Gastroesophageal sphincter (tissue), 4 donors: Measurements from ENCODE around the gene CAMK2B. TPM values are rescaled to one million over a fixed set of nuclear protein-coding genes. Genes with fewer than 3 reads are reported as not detected.

Experiments
- ATAC-seq: fragments of 150-250 bp; one replicate; pipeline ENCODE4 v1.9.1; 2016; ENCODE audit warnings: mild to moderate bottlenecking, moderate library complexity
- H3K27ac ChIP-seq, 4 donors: fragments of 200-600 bp; sonication (generic) in 3 of 4; 1 replicate in 3 of 4; 2 replicates in 1 of 4; pipeline ENCODE4 v1.5.1; 2016 to 2019
- H3K27me3 ChIP-seq: fragments of 200-600 bp; sonication (generic); one replicate; pipeline ENCODE4 v1.5.1; 2019
- H3K36me3 ChIP-seq, 2 donors: fragments of 200-600 bp; sonication (generic); one replicate each; pipeline ENCODE4 v1.5.1; 2019; ENCODE audit warnings: control low read depth in 1 of 2
- H3K4me1 ChIP-seq, 3 donors: fragments of 200-600 bp; sonication (generic); 1 replicate in 2 of 3; 2 replicates in 1 of 3; pipeline ENCODE4 v1.5.1; 2016 to 2019; ENCODE audit warnings: control low read depth in 2 of 3
- H3K4me3 ChIP-seq, 2 donors: fragments of 200-600 bp; sonication (generic); one replicate each; pipeline ENCODE4 v1.5.1; 2019; ENCODE audit warnings: mild to moderate bottlenecking in 1 of 2, moderate library complexity in 1 of 2
- H3K9me3 ChIP-seq, 3 donors: fragments of 200-600 bp; sonication (generic); one replicate each; pipeline ENCODE4 v1.5.1; 2017 to 2019; ENCODE audit warnings: control low read depth in 2 of 3
- CTCF ChIP-seq, 4 experiments: fragments of 200-600 bp in 2 of 4; fragments of 450-650 bp in 2 of 4; sonication (generic) in 1 of 4; IDR thresholded peaks; one replicate each; pipeline ENCODE4 v1.5.1; 2017 to 2019; ENCODE audit warnings: antibody characterized with exemption in 4 of 4, mild to moderate bottlenecking in 2 of 4, moderate library complexity in 2 of 4
- EP300 ChIP-seq: sonication (generic); formaldehyde crosslinking; IDR thresholded peaks from one replicate; pipeline ENCODE4 v1.6.1; 2017; ENCODE audit warnings: antibody characterized with exemption, mild to moderate bottlenecking
- POLR2A ChIP-seq, 2 donors: fragments of 450-650 bp; IDR thresholded peaks; one replicate each; pipeline ENCODE4 v1.6.1; 2017; ENCODE audit warnings: antibody characterized with exemption in 2 of 2, mild to moderate bottlenecking in 2 of 2, moderate library complexity in 1 of 2
- POLR2AphosphoS5 ChIP-seq: sonication (generic); formaldehyde crosslinking; IDR thresholded peaks from one replicate; pipeline ENCODE4 v1.6.1; 2017; ENCODE audit warnings: antibody characterized with exemption
- WGBS, 2 donors: methylation state at CpG; one replicate each; pipeline ENCODE4 v1.1.5; 2018; ENCODE audit warnings: low coverage in 1 of 2; 5-methylcytosine and 5-hydroxymethylcytosine counted together
- total RNA-seq, 4 donors: library from RNA; depleted of rRNA; stranded (reverse); fragments of >200 nt; gene quantifications; one replicate each; pipeline ENCODE4 v1.1.0, GENCODE V29; 2016

CAMK2B gene
- total RNA-seq, 4 donors from 2014 or later: 0.27 to 1.5 (median 0.81) TPM

GRCh38 chr7:44251269-44251668, 74.1 kb downstream of the CAMK2B start:
- H3K9me3 ChIP-seq: no peaks in the 10 kb centered on the region

GRCh38 chr7:44249639-44250234, 75.7 kb downstream of the CAMK2B start:
- 80 to 90% methylated on average over 1 to 7 of the region's 15 CpGs for WGBS, 2 donors
- Histone ChIP-seq H3K4me3 (no peak overlapping the region), H3K27me3 (no peaks in the 10 kb centered on the region), H3K9me3 (no peaks in the 10 kb centered on the region), H3K27ac (no peak overlapping the region), H3K4me1 (no peaks in the 10 kb centered on the region), H3K36me3 (no peaks in the 10 kb centered on the region)
- TF ChIP-seq EP300 (no peak), CTCF (IDR thresholded peaks at IDR 0.05) (no peak), POLR2A (IDR thresholded peaks at IDR 0.05) (no peak), POLR2AphosphoS5 (no peak)
- no peak for ATAC-seq

More at GRCh38 chr7:44251269-44251668, 74.1 kb downstream of the CAMK2B start:
- Histone ChIP-seq H3K4me1 (peaks cover 0 to 3% (median 0%) of the 10 kb centered on the region in 3 donors), H3K36me3 (no peaks in the 10 kb centered on the region), H3K27me3 (no peaks in the 10 kb centered on the region), H3K27ac (no peak overlapping the region), H3K4me3 (no peak overlapping the region)
- WGBS, 2 donors: no CpG with 5 or more reads among the region's 10 CpGs
- no peak for TF ChIP-seq POLR2A (IDR thresholded peaks at IDR 0.05)
- TF ChIP-seq EP300: no peak
- TF ChIP-seq POLR2AphosphoS5: no peak
- TF ChIP-seq CTCF (IDR thresholded peaks at IDR 0.05): no peak
- no peak for ATAC-seq

GRCh38 chr7:44247868-44248651, 77.3 kb downstream of the CAMK2B start:
- no peak overlapping the region for H3K27ac ChIP-seq
- no peak overlapping the region for H3K4me3 ChIP-seq
- H3K27me3 ChIP-seq: no peaks in the 10 kb centered on the region
- no peaks in the 10 kb centered on the region for H3K9me3 ChIP-seq
- TF ChIP-seq CTCF (IDR thresholded peaks at IDR 0.05): no peak
- no peak for ATAC-seq
- H3K4me1 ChIP-seq: no peaks in the 10 kb centered on the region
- 61% methylated on average over 3 of the region's 10 CpGs; no CpG with 5 or more reads in 1 of the 2 donors for WGBS, 2 donors
- H3K36me3 ChIP-seq: no peaks in the 10 kb centered on the region

GRCh38 chr7:44246396-44247113, 78.8 kb downstream of the CAMK2B start:
- 87 to 92% methylated on average over 6 of the region's 7 CpGs for WGBS, 2 donors
- no peaks in the 10 kb centered on the region for H3K9me3 ChIP-seq
- no peaks in the 10 kb centered on the region for H3K36me3 ChIP-seq
- peaks cover 0 to 1% (median 0%) of the 10 kb centered on the region in 3 donors for H3K4me1 ChIP-seq
- H3K27ac ChIP-seq: no peak overlapping the region
- no peaks in the 10 kb centered on the region for H3K27me3 ChIP-seq
- no peak for ATAC-seq
- TF ChIP-seq POLR2AphosphoS5 (no peak), EP300 (no peak), POLR2A (IDR thresholded peaks at IDR 0.05) (no peak), CTCF (IDR thresholded peaks at IDR 0.05) (no peak)
- no peak overlapping the region for H3K4me3 ChIP-seq
